GM12872 (cell line): ENCODE results near the gene ARL8A.

Experiments used
- CTCF ChIP-seq: IDR thresholded peaks from 3 replicates; pipeline ENCODE4 v1.5.1; 2011; ENCODE audit warnings: low read depth, mild to moderate bottlenecking, low read length, moderate library complexity; ENCODE audit not compliant: insufficient read depth

ARL8A gene

GRCh38 chr1:202117898-202118371, 26.6 kb downstream of the ARL8A start:
- no peak for TF ChIP-seq CTCF

GRCh38 chr1:202116287-202116686, 28.2 kb downstream of the ARL8A start:
- no peak for TF ChIP-seq CTCF

GRCh38 chr1:202113690-202114300, 30.7 kb downstream of the ARL8A start:
- no peak for TF ChIP-seq CTCF

GRCh38 chr1:202112859-202113689, 31.5 kb downstream of the ARL8A start:
- no peak for TF ChIP-seq CTCF

- TF ChIP-seq CTCF: no peak
These were observed 33.6 kb downstream of the ARL8A start for GRCh38 chr1:202110977-202111376.

GRCh38 chr1:202107801-202108731, 36.5 kb downstream of the ARL8A start:
- no peak for TF ChIP-seq CTCF

GRCh38 chr1:202107321-202107761, 37.2 kb downstream of the ARL8A start:
- no peak for TF ChIP-seq CTCF
